Adipocyte (in vitro differentiated cells): ENCODE results near the gene CNPY4.

Experiments used
- DNase-seq: peaks from one replicate; pipeline ENCODE4 v3.0.0-alpha.2; 2015; ENCODE audit warnings: low read depth
- H3K27me3 ChIP-seq: replicated peaks from 2 replicates; pipeline ENCODE4 v1.7.0; 2013; ENCODE audit warnings: mild to moderate bottlenecking, low read length, moderate library complexity; ENCODE audit not compliant: control insufficient read depth, insufficient read depth
- H3K36me3 ChIP-seq: 2 replicates; pipeline ENCODE4 v1.7.0; 2013; ENCODE audit warnings: low read length, mild to moderate bottlenecking, moderate library complexity; ENCODE audit not compliant: control insufficient read depth, insufficient read depth, severe bottlenecking
- H3K4me1 ChIP-seq: 2 replicates; pipeline ENCODE4 v1.7.0; 2013; ENCODE audit warnings: mild to moderate bottlenecking, low read length, moderate library complexity; ENCODE audit not compliant: control insufficient read depth, insufficient read depth
- H3K4me3 ChIP-seq: 2 replicates; pipeline ENCODE4 v1.7.0; 2013; ENCODE audit warnings: mild to moderate bottlenecking, low read length, moderate library complexity
- H3K9ac ChIP-seq: 2 replicates; pipeline ENCODE4 v1.7.0; 2013; ENCODE audit warnings: mild to moderate bottlenecking, low read length, moderate library complexity
- H3K9me3 ChIP-seq: 2 replicates; pipeline ENCODE4 v1.7.0; 2013; ENCODE audit warnings: mild to moderate bottlenecking, low read length, moderate library complexity; ENCODE audit not compliant: control insufficient read depth

The CNPY4 gene

GRCh38 chr7:100107125-100107737, 12.2 kb upstream of the CNPY4 start:
- Histone ChIP-seq H3K9me3 (no peaks in the 10 kb centered on the region), H3K9ac (no peak overlapping the region), H3K27me3 (no peaks in the 10 kb centered on the region), H3K4me1 (peaks cover 5% of the 10 kb centered on the region), H3K4me3 (no peak overlapping the region), H3K36me3 (peaks cover 52% of the 10 kb centered on the region)
- no peak for DNase-seq

GRCh38 chr7:100107890-100108289, 11.5 kb upstream of the CNPY4 start:
- Histone ChIP-seq H3K9me3 (no peaks in the 10 kb centered on the region), H3K36me3 (peaks cover 52% of the 10 kb centered on the region), H3K9ac (no peak overlapping the region), H3K4me1 (no peaks in the 10 kb centered on the region), H3K27me3 (no peaks in the 10 kb centered on the region), H3K4me3 (no peak overlapping the region)
- no peak for DNase-seq

GRCh38 chr7:100109521-100110163, 9.8 kb upstream of the CNPY4 start:
- DNase-seq: no peak
- Histone ChIP-seq H3K4me1 (no peaks in the 10 kb centered on the region), H3K36me3 (peaks cover 60% of the 10 kb centered on the region), H3K4me3 (no peak overlapping the region), H3K27me3 (no peaks in the 10 kb centered on the region), H3K9ac (no peak overlapping the region), H3K9me3 (no peaks in the 10 kb centered on the region)

- no peaks in the 10 kb centered on the region for H3K4me1 ChIP-seq
- H3K9ac ChIP-seq: no peak overlapping the region
- H3K36me3 ChIP-seq: peaks cover 53% of the 10 kb centered on the region
- no peaks in the 10 kb centered on the region for H3K9me3 ChIP-seq
- H3K4me3 ChIP-seq: no peak overlapping the region
- no peaks in the 10 kb centered on the region for H3K27me3 ChIP-seq
- no peak for DNase-seq
Measured at GRCh38 chr7:100111156-100111555, 8.3 kb upstream of the CNPY4 start.

- no peak for DNase-seq
- H3K9ac ChIP-seq: no peak overlapping the region
- no peak overlapping the region for H3K4me3 ChIP-seq
- peaks cover 48% of the 10 kb centered on the region for H3K36me3 ChIP-seq
- no peaks in the 10 kb centered on the region for H3K27me3 ChIP-seq
- no peaks in the 10 kb centered on the region for H3K9me3 ChIP-seq
- no peaks in the 10 kb centered on the region for H3K4me1 ChIP-seq
Measured at GRCh38 chr7:100111914-100112313, 7.5 kb upstream of the CNPY4 start.

- H3K36me3 ChIP-seq: peaks cover 22% of the 10 kb centered on the region
Measured at GRCh38 chr7:100115026-100115425, 4.4 kb upstream of the CNPY4 start.

GRCh38 chr7:100118388-100119071, 904 bp upstream of the CNPY4 start:
- peak overlapping the region; percentile 92 for H3K9ac ChIP-seq
- DNase-seq: no peak
- H3K36me3 ChIP-seq: peaks cover 6% of the 10 kb centered on the region
- H3K4me3 ChIP-seq: peak overlapping the region; percentile 92
- H3K9me3 ChIP-seq: no peaks in the 10 kb centered on the region
- H3K27me3 ChIP-seq: no peaks in the 10 kb centered on the region
- H3K4me1 ChIP-seq: peaks cover 13% of the 10 kb centered on the region

More at GRCh38 chr7:100115026-100115425, 4.4 kb upstream of the CNPY4 start:
- H3K4me3 ChIP-seq: no peak overlapping the region
- H3K9ac ChIP-seq: no peak overlapping the region
- H3K27me3 ChIP-seq: no peaks in the 10 kb centered on the region
- peaks cover 5% of the 10 kb centered on the region for H3K4me1 ChIP-seq
- no peaks in the 10 kb centered on the region for H3K9me3 ChIP-seq
- DNase-seq: no peak

- Histone ChIP-seq H3K9me3 (no peaks in the 10 kb centered on the region), H3K9ac (peak overlapping the region; percentile 92), H3K27me3 (no peaks in the 10 kb centered on the region), H3K4me3 (peak overlapping the region; percentile 92), H3K36me3 (peaks cover 4% of the 10 kb centered on the region), H3K4me1 (peaks cover 13% of the 10 kb centered on the region)
- peak; percentile 79 for DNase-seq
Measured at GRCh38 chr7:100119970-100120732, 717 bp downstream of the CNPY4 start.

- peak overlapping the region; percentile 92 for H3K4me3 ChIP-seq
- no peaks in the 10 kb centered on the region for H3K9me3 ChIP-seq
- DNase-seq: no peak
- peaks cover 13% of the 10 kb centered on the region for H3K4me1 ChIP-seq
- peak overlapping the region; percentile 92 for H3K9ac ChIP-seq
- no peaks in the 10 kb centered on the region for H3K27me3 ChIP-seq
- peaks cover 4% of the 10 kb centered on the region for H3K36me3 ChIP-seq
Measured at GRCh38 chr7:100120733-100121036, 1.3 kb downstream of the CNPY4 start.

GRCh38 chr7:100122067-100122466, 2.6 kb downstream of the CNPY4 start:
- Histone ChIP-seq H3K4me1 (peaks cover 17% of the 10 kb centered on the region), H3K36me3 (peaks cover 4% of the 10 kb centered on the region), H3K9me3 (no peaks in the 10 kb centered on the region), H3K4me3 (no peak overlapping the region), H3K9ac (no peak overlapping the region), H3K27me3 (no peaks in the 10 kb centered on the region)
- DNase-seq: no peak

GRCh38 chr7:100122568-100122967, 3.1 kb downstream of the CNPY4 start:
- peaks cover 17% of the 10 kb centered on the region for H3K4me1 ChIP-seq
- H3K9ac ChIP-seq: no peak overlapping the region
- no peak for DNase-seq
- H3K36me3 ChIP-seq: peaks cover 4% of the 10 kb centered on the region
- H3K4me3 ChIP-seq: no peak overlapping the region
- H3K27me3 ChIP-seq: no peaks in the 10 kb centered on the region
- H3K9me3 ChIP-seq: no peaks in the 10 kb centered on the region
